ENCODE results near the gene SH3GL2. TPM values are rescaled to one million over a fixed set of nuclear protein-coding genes. Genes with fewer than 3 reads are reported as not detected.

The SH3GL2 gene
- total RNA-seq, 4 donors from 2014 or later: not detected

DNA sequence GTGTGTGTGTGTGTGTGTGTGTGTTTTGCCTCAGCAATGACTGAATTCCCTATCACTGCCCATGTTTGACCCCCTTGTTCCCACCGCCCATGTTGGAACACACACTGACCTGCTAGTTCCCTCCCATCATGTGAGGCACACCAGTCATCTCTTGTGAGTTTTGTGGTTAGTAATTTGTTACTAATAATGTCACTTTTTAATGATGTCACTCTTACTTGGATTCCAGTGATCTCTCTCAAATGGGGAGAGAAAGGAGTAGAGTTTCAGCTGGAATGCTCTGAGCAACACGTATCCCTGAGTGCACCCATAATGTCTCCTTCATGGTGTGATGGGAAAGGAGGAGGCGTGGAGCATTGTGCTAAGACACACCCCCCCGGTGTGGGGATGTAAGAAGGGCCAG, 172.6 kb downstream of the SH3GL2 start:
- WGBS, 2 donors: 67 to 70% methylated on average over 4 of the region's 4 CpGs

GRCh38 chr9:17752021-17752420, 173.2 kb downstream of the SH3GL2 start:
- Histone ChIP-seq H3K4me3 (no peak overlapping the region), H3K27me3 (no peaks in the 10 kb centered on the region), H3K36me3 (no peaks in the 10 kb centered on the region), H3K4me1 (no peaks in the 10 kb centered on the region), H3K27ac (no peak overlapping the region), H3K9me3 (peaks cover 0 to 16% (median 0%) of the 10 kb centered on the region in 4 donors)
- WGBS, 2 donors: 52 to 55% methylated on average over 3 of the region's 3 CpGs
- DNase-seq (ENCODE audit: low spot score in 2 of 2): no peak
- no peak for TF ChIP-seq EP300 (IDR thresholded peaks at IDR 0.05)

More for the DNA sequence above, 172.6 kb downstream of the SH3GL2 start:
- Histone ChIP-seq H3K4me1 (no peaks in the 10 kb centered on the region), H3K27me3 (no peaks in the 10 kb centered on the region), H3K27ac (no peak overlapping the region), H3K36me3 (no peaks in the 10 kb centered on the region), H3K9me3 (peaks cover 0 to 16% (median 0%) of the 10 kb centered on the region in 4 donors), H3K4me3 (no peak overlapping the region)
- TF ChIP-seq CTCF (IDR thresholded peaks at IDR 0.05) (no peak), EP300 (IDR thresholded peaks at IDR 0.05) (no peak), POLR2A (IDR thresholded peaks at IDR 0.05) (no peak)
- no peak for DNase-seq (ENCODE audit: low spot score in 2 of 2)

DNA sequence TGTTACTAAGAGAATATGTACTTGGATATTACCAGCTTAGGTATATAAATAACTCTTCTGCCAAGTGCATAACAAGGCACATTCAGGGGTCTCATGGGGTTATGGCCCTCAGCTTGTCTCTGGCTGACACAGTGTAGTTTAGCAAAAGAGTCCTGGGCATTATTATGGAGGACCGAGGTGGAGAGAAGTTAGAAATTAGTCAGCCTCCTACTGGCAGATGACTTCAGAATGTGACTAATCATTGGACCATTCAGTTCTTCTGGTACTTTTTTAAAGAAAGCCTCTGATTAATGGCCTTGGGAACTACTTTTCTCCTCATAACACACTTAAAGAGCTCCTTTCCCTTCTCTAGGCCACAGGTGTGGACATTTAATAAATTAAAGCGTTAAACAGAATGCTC, 178.9 kb downstream of the SH3GL2 start:
- no peak overlapping the region for H3K4me3 ChIP-seq
- no peaks in the 10 kb centered on the region for H3K4me1 ChIP-seq
- no peak for TF ChIP-seq EP300 (IDR thresholded peaks at IDR 0.05)
- TF ChIP-seq POLR2A (IDR thresholded peaks at IDR 0.05): no peak
- no peak for TF ChIP-seq CTCF (IDR thresholded peaks at IDR 0.05)
- no peak overlapping the region for H3K27ac ChIP-seq
- 76 to 90% methylated on average over 2 of the region's 2 CpGs for WGBS, 2 donors
- no peak for DNase-seq (ENCODE audit: low spot score in 2 of 2)
- no peaks in the 10 kb centered on the region for H3K36me3 ChIP-seq
- no peaks in the 10 kb centered on the region for H3K27me3 ChIP-seq
- peaks cover 0 to 16% (median 0%) of the 10 kb centered on the region in 4 donors for H3K9me3 ChIP-seq

DNA sequence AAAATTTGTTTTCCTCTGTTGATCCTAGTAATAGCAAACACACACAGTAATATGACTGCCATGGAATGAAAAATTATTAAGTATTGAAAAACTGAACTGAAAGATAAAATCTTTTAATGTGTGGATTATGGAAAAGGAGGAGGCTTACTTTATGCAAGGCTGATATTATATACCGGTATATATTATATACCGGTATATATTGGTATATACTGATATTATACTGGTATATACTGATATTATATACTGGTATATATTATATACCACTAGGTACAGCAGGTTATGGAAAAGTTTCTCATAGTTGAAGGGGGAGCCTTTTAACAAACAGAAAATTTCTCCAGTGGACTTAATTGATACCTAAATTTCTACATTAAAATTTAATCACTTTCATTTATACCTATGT, 181.4 kb downstream of the SH3GL2 start:
- H3K4me1 ChIP-seq: no peaks in the 10 kb centered on the region
- H3K27ac ChIP-seq: no peak overlapping the region
- H3K27me3 ChIP-seq: no peaks in the 10 kb centered on the region
- no peak overlapping the region for H3K4me3 ChIP-seq
- no peaks in the 10 kb centered on the region for H3K9me3 ChIP-seq
- DNase-seq (ENCODE audit: low spot score in 2 of 2): no peak
- no peak for TF ChIP-seq POLR2A (IDR thresholded peaks at IDR 0.05)
- no peak for TF ChIP-seq EP300 (IDR thresholded peaks at IDR 0.05)
- no peak for TF ChIP-seq CTCF (IDR thresholded peaks at IDR 0.05)
- no peaks in the 10 kb centered on the region for H3K36me3 ChIP-seq
- 95 to 97% methylated on average over 2 of the region's 2 CpGs for WGBS, 2 donors

DNA sequence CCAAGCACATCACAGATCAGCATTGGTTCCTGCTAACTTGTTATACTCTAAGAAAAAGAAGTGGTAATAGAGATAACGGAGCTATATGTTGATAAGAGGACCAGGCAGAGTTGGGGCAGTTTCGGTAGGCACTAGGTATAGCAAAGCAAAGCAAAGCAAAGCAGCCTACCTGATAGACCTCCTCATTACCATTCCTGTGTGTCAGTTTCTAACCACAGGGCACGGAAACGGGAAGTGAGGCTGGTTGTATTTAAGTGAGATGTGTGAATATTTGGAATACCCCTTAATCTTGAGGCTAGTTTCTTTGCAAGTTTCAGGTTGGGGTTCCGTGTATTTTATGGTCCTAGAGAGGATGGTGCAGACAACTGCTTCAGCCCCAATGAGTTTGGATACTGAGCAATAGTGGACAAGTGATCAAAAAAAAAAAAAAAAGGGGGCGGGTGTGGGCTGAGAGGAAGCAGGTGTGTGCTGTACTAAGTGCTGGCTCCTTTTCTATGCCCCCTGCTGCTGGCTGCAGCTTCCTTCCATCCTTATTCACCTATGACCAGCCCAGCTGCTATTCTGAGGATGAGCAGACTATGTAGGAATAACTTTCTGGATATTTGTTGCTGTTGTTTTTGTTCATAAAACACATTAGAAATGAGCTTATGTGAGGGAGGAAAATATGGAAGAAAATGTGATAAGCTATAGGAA, 183.3 kb downstream of the SH3GL2 start:
- no peak overlapping the region for H3K4me3 ChIP-seq
- TF ChIP-seq CTCF (IDR thresholded peaks at IDR 0.05): no peak
- TF ChIP-seq POLR2A (IDR thresholded peaks at IDR 0.05): no peak
- no peak for TF ChIP-seq EP300 (IDR thresholded peaks at IDR 0.05)
- no peak overlapping the region for H3K27ac ChIP-seq
- no peaks in the 10 kb centered on the region for H3K27me3 ChIP-seq
- H3K36me3 ChIP-seq: no peaks in the 10 kb centered on the region
- H3K9me3 ChIP-seq: no peaks in the 10 kb centered on the region
- H3K4me1 ChIP-seq: no peaks in the 10 kb centered on the region
- WGBS, 2 donors: 67 to 75% methylated on average over 6 of the region's 6 CpGs
- no peak for DNase-seq (ENCODE audit: low spot score in 2 of 2)
